ENCODE results near the gene CADM1. TPM values are rescaled to one million over a fixed set of nuclear protein-coding genes. Genes with fewer than 3 reads are reported as not detected.

Gene CADM1
- total RNA-seq, 1 experiment from 2014 or later: 1.1 TPM

DNA sequence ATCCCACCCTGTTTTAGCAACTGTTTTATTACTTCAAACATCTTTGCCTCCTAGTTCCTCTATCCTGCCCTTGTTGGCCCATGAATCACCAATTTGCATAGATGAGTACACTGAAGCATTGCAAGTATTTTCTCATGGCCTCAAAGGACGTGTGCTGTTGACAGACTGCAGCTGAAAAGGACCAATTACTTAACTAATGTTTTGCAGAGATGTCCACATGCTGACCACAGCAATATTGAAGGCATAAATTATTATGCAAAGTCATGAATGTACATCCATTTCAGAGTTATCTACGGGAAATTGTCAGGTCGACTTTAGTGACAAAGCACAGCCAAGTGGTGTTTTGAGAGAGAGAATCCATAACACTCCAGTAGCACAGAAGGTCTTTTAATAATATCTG, 64.8 kb downstream of the CADM1 start:
- Histone ChIP-seq H3K9me3 (ENCODE audit: low read length) (peaks cover 23% of the 10 kb centered on the region), H2AFZ (ENCODE audit: low read length) (no peak overlapping the region), H3K4me2 (ENCODE audit: low read length) (no peak overlapping the region), H3F3A (ENCODE audit: low read length, unreplicated experiment) (no peaks in the 10 kb centered on the region), H3K27me3 (ENCODE audit: low read length) (no peaks in the 10 kb centered on the region), H3K36me3 (ENCODE audit: low read depth, low read length) (no peaks in the 10 kb centered on the region), H3K9ac (ENCODE audit: low read length) (no peak overlapping the region), H3K9me2 (replicated peaks; ENCODE audit: low read length) (no peaks in the 10 kb centered on the region), H3K79me2 (ENCODE audit: low read length) (no peaks in the 10 kb centered on the region), H3K4me1 (ENCODE audit: insufficient read depth, low read length) (no peaks in the 10 kb centered on the region), H3K4me3 (ENCODE audit: low read length) (no peak overlapping the region), H3K27ac (ENCODE audit: low read length) (no peak overlapping the region), H4K20me1 (ENCODE audit: low read length) (no peaks in the 10 kb centered on the region)
- ChIA-PET POLR2A (ENCODE audit: unreplicated experiment) (no interaction called here), CTCF (no interaction called here)
- BruUV-seq (replicated peaks): no TSS peak
- DNase-seq (no peak), ATAC-seq (no peak)
- intact Hi-C loops (cut with micrococcal nuclease): no loop called here
- TF ChIP-seq EZH2 (IDR thresholded peaks at IDR 0.05; ENCODE audit: low read length, unreplicated experiment): no peak
- TF ChIP-seq EZH2phosphoT487 (IDR thresholded peaks at IDR 0.05; ENCODE audit: borderline replicate concordance, low read length): no peak
- TF ChIP-seq, protein P1, sequence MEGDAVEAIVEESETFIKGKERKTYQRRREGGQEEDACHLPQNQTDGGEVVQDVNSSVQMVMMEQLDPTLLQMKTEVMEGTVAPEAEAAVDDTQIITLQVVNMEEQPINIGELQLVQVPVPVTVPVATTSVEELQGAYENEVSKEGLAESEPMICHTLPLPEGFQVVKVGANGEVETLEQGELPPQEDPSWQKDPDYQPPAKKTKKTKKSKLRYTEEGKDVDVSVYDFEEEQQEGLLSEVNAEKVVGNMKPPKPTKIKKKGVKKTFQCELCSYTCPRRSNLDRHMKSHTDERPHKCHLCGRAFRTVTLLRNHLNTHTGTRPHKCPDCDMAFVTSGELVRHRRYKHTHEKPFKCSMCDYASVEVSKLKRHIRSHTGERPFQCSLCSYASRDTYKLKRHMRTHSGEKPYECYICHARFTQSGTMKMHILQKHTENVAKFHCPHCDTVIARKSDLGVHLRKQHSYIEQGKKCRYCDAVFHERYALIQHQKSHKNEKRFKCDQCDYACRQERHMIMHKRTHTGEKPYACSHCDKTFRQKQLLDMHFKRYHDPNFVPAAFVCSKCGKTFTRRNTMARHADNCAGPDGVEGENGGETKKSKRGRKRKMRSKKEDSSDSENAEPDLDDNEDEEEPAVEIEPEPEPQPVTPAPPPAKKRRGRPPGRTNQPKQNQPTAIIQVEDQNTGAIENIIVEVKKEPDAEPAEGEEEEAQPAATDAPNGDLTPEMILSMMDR (conservative IDR thresholded peaks at IDR 0.05; ENCODE audit: low read depth, low read length): no peak

DNA sequence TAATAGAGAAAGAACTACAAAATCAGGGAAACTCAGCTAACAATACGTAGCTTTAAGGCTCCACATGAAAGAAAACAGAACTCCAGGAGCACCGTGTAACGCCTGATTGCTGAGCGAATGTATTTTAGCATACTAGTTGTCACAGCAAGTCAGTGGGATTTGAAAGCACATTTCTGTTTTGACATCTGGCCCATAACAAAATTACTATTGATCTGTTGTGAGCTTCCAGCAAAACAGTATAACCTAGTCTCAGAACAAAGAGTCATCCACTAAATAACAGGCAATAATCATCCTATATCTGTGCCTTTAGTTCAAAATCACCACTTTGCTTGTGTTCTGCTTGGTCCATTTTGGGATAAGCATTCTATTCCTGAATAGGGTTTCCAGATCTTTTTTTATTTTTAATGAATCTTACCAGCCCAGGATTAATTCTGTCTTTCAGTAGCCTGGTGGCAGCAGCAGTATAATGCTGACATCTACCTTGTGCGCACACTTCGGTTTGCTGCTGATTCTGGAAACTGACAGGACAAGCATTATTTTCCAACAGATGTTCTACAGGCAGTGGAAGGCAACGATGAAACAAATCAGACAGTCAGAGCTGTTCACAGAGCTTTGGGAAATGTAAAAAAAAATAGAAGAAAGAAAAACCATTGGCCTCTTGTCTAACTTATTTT, 66.2 kb downstream of the CADM1 start:
- TF ChIP-seq EZH2phosphoT487 (IDR thresholded peaks at IDR 0.05; ENCODE audit: borderline replicate concordance, low read length) (no peak), EZH2 (IDR thresholded peaks at IDR 0.05; ENCODE audit: low read length, unreplicated experiment) (no peak)
- TF ChIP-seq, protein P1 (conservative IDR thresholded peaks at IDR 0.05; ENCODE audit: low read depth, low read length): no peak
- no TSS peak for BruUV-seq (replicated peaks)
- H3K4me2 ChIP-seq (ENCODE audit: low read length): no peak overlapping the region
- H4K20me1 ChIP-seq (ENCODE audit: low read length): no peaks in the 10 kb centered on the region
- no peaks in the 10 kb centered on the region for H3K27me3 ChIP-seq (ENCODE audit: low read length)
- POLR2A ChIA-PET (ENCODE audit: unreplicated experiment): no interaction called here
- intact Hi-C loops (cut with micrococcal nuclease): no loop called here
- no peaks in the 10 kb centered on the region for H3K9me2 ChIP-seq (replicated peaks; ENCODE audit: low read length)
- no peaks in the 10 kb centered on the region for H3F3A ChIP-seq (ENCODE audit: low read length, unreplicated experiment)
- no peak overlapping the region for H3K9ac ChIP-seq (ENCODE audit: low read length)
- no peak overlapping the region for H2AFZ ChIP-seq (ENCODE audit: low read length)
- ATAC-seq (no peak), DNase-seq (no peak)
- peaks cover 17% of the 10 kb centered on the region for H3K9me3 ChIP-seq (ENCODE audit: low read length)
- H3K79me2 ChIP-seq (ENCODE audit: low read length): no peaks in the 10 kb centered on the region
- CTCF ChIA-PET: no interaction called here
- H3K27ac ChIP-seq (ENCODE audit: low read length): no peak overlapping the region
- no peaks in the 10 kb centered on the region for H3K36me3 ChIP-seq (ENCODE audit: low read depth, low read length)
- H3K4me1 ChIP-seq (ENCODE audit: insufficient read depth, low read length): no peaks in the 10 kb centered on the region
- no peak overlapping the region for H3K4me3 ChIP-seq (ENCODE audit: low read length)

- no peaks in the 10 kb centered on the region for H3K9me2 ChIP-seq (replicated peaks; ENCODE audit: low read length)
- H3F3A ChIP-seq (ENCODE audit: low read length, unreplicated experiment): no peaks in the 10 kb centered on the region
- no peak overlapping the region for H3K9ac ChIP-seq (ENCODE audit: low read length)
- H3K79me2 ChIP-seq (ENCODE audit: low read length): no peaks in the 10 kb centered on the region
- H3K27me3 ChIP-seq (ENCODE audit: low read length): no peaks in the 10 kb centered on the region
- no peak for DNase-seq
- no peak for ATAC-seq
- BruUV-seq (replicated peaks): no TSS peak
- no peak overlapping the region for H3K27ac ChIP-seq (ENCODE audit: low read length)
- ChIA-PET POLR2A (ENCODE audit: unreplicated experiment) (interaction anchor here (0.6 kb wide), 1 partner anchor 863 kb away, joined by 3 read pairs; no protein-coding TSS in a partner anchor), CTCF (no interaction called here)
- peaks cover 7% of the 10 kb centered on the region; the same call in 1 of the 2 replicates for H3K9me3 ChIP-seq (ENCODE audit: low read length)
- no peaks in the 10 kb centered on the region for H3K36me3 ChIP-seq (ENCODE audit: low read depth, low read length)
- TF ChIP-seq, protein P1 (conservative IDR thresholded peaks at IDR 0.05; ENCODE audit: low read depth, low read length): no peak
- no peak for TF ChIP-seq EZH2 (IDR thresholded peaks at IDR 0.05; ENCODE audit: low read length, unreplicated experiment)
- TF ChIP-seq EZH2phosphoT487 (IDR thresholded peaks at IDR 0.05; ENCODE audit: borderline replicate concordance, low read length): no peak
- intact Hi-C loops (cut with micrococcal nuclease): no loop called here
- no peaks in the 10 kb centered on the region for H3K4me1 ChIP-seq (ENCODE audit: insufficient read depth, low read length)
- H4K20me1 ChIP-seq (ENCODE audit: low read length): no peaks in the 10 kb centered on the region
- H2AFZ ChIP-seq (ENCODE audit: low read length): no peak overlapping the region
- no peak overlapping the region for H3K4me2 ChIP-seq (ENCODE audit: low read length)
- H3K4me3 ChIP-seq (ENCODE audit: low read length): no peak overlapping the region
Observed at GRCh38 chr11:115430345-115430744, 73.9 kb downstream of the CADM1 start.
